ENCODE results near the gene GTF2H4. TPM values are rescaled to one million over a fixed set of nuclear protein-coding genes. Genes with fewer than 3 reads are reported as not detected.
"Not testable (repeated sequence)": the region's sequence is repeated elsewhere in the genome, so short reads cannot be mapped to it uniquely, and the experiment has no call there.

GTF2H4 gene
- total and polyA plus RNA-seq, 10 of the 15 experiments (the other 5 are each of a cell fraction or from before 2014, with no cell fraction given) = 1.1 to 43.8 (median 18.9) TPM

GRCh38 chr6:30910473-30910872 lies 2.5 kb downstream of the GTF2H4 start:
- FAIRE-seq; H3K9me3 ChIP-seq (replicated peaks; ENCODE audit: control insufficient read depth, insufficient read depth, low read length); H3K36me3 ChIP-seq (ENCODE audit: control insufficient read depth in 2 of 2, insufficient read depth in 2 of 2, low read length in 1 of 2); H3K9ac ChIP-seq (ENCODE audit: control insufficient read depth, insufficient read depth, low read length); ATAC-seq; H3K4me2 ChIP-seq (ENCODE audit: control insufficient read depth, insufficient read depth); SMC1A ChIA-PET (ENCODE audit: uncharacterized antibody, unreplicated experiment); BruUV-seq (replicated peaks); H4K20me1 ChIP-seq (ENCODE audit: control insufficient read depth, insufficient read depth); H3K4me3 ChIP-seq; H2AFZ ChIP-seq (ENCODE audit: control insufficient read depth, low read depth, low read length); H3K27me3 ChIP-seq (replicated peaks in 1 of 2; ENCODE audit: control insufficient read depth in 2 of 2, insufficient read depth in 2 of 2, low read length in 1 of 2); H3K27ac ChIP-seq (ENCODE audit: control insufficient read depth, insufficient read depth); DNase-seq (ENCODE audit: low read depth, low spot score); intact Hi-C loops (cut with micrococcal nuclease; ENCODE audit: unreplicated experiment); in situ Hi-C loops (cut with MboI): not testable (repeated sequence)
- peaks cover 11% of the 10 kb centered on the region for H3K4me1 ChIP-seq (ENCODE audit: control insufficient read depth, insufficient read depth, low read length)
- WGBS (ENCODE audit: insufficient coverage, insufficient replicate concordance, low lambda C conversion rate, missing lambda C conversion rate) = 94% methylated on average over 12 of the region's 12 CpGs
- ChIA-PET POLR2A (interaction anchor here (0.6 to 1.4 kb wide), 4 partner anchors 24 to 28 kb away, joined by 3 read pairs; partner anchors contain the start of gene DDR1), CTCF (interaction anchor here (0.6 kb wide), 1 partner anchor 169 kb away, joined by 3 read pairs; no protein-coding TSS in a partner anchor), RAD21 (ENCODE audit: unreplicated experiment) (interaction anchor here (1.1 kb wide), 1 partner anchor 26 kb away, joined by 3 read pairs; the partner anchor contains the start of gene DDR1)
- peaks cover 20% of the 10 kb centered on the region for H3K79me2 ChIP-seq (ENCODE audit: control insufficient read depth, insufficient read depth, low read length)

GRCh38 chr6:30912746-30913520 lies 4.9 kb downstream of the GTF2H4 start:
- TF ChIP-seq NBN (IDR thresholded peaks at IDR 0.05) (no peak), POLR2A (IDR thresholded peaks at IDR 0.05; ENCODE audit: low read depth, low read length) (no peak), SKIL (IDR thresholded peaks at IDR 0.05; ENCODE audit: low read depth, poor library complexity, severe bottlenecking) (no peak), SP1 (IDR thresholded peaks at IDR 0.05; ENCODE audit: low read depth, low read length) (no peak), WRNIP1 (IDR thresholded peaks at IDR 0.05; ENCODE audit: borderline replicate concordance, low read depth, low read length) (no peak), IKZF2 (IDR thresholded peaks at IDR 0.05) (no peak)
- Histone ChIP-seq H3K27me3 (replicated peaks in 1 of 2; ENCODE audit: control insufficient read depth in 2 of 2, insufficient read depth in 2 of 2, low read length in 1 of 2) (no peaks in the 10 kb centered on the region), H3K36me3 (ENCODE audit: control insufficient read depth in 2 of 2, insufficient read depth in 2 of 2, low read length in 1 of 2) (peaks cover 6 to 8% of the 10 kb centered on the region in 2 experiments; a peak in 3 of 4 replicates), H3K4me2 (ENCODE audit: control insufficient read depth, insufficient read depth) (peak overlapping the region; percentile 99; the same call in 1 of the 2 replicates), H3K27ac (ENCODE audit: control insufficient read depth, insufficient read depth) (0 out of 2 replicates have a peak overlapping the region, but pooled peaks have one; percentile 56), H3K79me2 (ENCODE audit: control insufficient read depth, insufficient read depth, low read length) (peaks cover 20% of the 10 kb centered on the region), H4K20me1 (ENCODE audit: control insufficient read depth, insufficient read depth) (no peaks in the 10 kb centered on the region), H3K9ac (ENCODE audit: control insufficient read depth, insufficient read depth, low read length) (no peak overlapping the region), H3K9me3 (replicated peaks; ENCODE audit: control insufficient read depth, insufficient read depth, low read length) (no peaks in the 10 kb centered on the region), H2AFZ (ENCODE audit: control insufficient read depth, low read depth, low read length) (no peak overlapping the region), H3K4me1 (ENCODE audit: control insufficient read depth, insufficient read depth, low read length) (peaks cover 11% of the 10 kb centered on the region), H3K4me3 (peak overlapping the region; percentile 91; the same call in 1 of the 2 replicates)
- CTCF ChIA-PET = interaction anchor here (0.9 to 9.3 kb wide), 30 partner anchors 12 to 459 kb away, joined by 3 to 122 read pairs (median 8); partner anchors contain the start of genes DDR1 and DHX16
- no peak for ATAC-seq
- BruUV-seq (replicated peaks) = TSS peak; percentile 47
- POLR2A ChIA-PET = interaction anchor here (0.6 to 4.4 kb wide), 18 partner anchors 10 to 544 kb away, joined by 3 to 50 read pairs (median 3); partner anchors contain the start of genes DDR1, FLOT1 and MDC1
- 97% methylated on average over 8 of the region's 8 CpGs for WGBS (ENCODE audit: insufficient coverage, insufficient replicate concordance, low lambda C conversion rate, missing lambda C conversion rate)
- in situ Hi-C loops (cut with MboI) = no loop called here
- RAD21 ChIA-PET (ENCODE audit: unreplicated experiment) = interaction anchor here (0.7 to 4.6 kb wide), 46 partner anchors 8 to 459 kb away, joined by 3 to 138 read pairs (median 6); partner anchors contain the start of genes DDR1, IER3, PSORS1C1 and TUBB
- SMC1A ChIA-PET (ENCODE audit: uncharacterized antibody, unreplicated experiment) = interaction anchor here (0.5 to 7.9 kb wide), 24 partner anchors 13 to 298 kb away, joined by 3 to 141 read pairs (median 5); partner anchors contain the start of genes DDR1 and MRPS18B
- no peak for FAIRE-seq
- intact Hi-C loops (cut with micrococcal nuclease; ENCODE audit: unreplicated experiment) = no loop called here
- no peak for DNase-seq (ENCODE audit: low read depth, low spot score)
